Measurements from ENCODE around the gene FHDC1.

FHDC1 gene

GRCh38 chr4:152937336-152938236, 1.5 kb downstream of the FHDC1 start:
- DNase-seq = no peak

- no peak for DNase-seq
Observed at GRCh38 chr4:152938237-152938947, 2.3 kb downstream of the FHDC1 start.

GRCh38 chr4:152939621-152940020, 3.5 kb downstream of the FHDC1 start:
- DNase-seq = no peak

DNA sequence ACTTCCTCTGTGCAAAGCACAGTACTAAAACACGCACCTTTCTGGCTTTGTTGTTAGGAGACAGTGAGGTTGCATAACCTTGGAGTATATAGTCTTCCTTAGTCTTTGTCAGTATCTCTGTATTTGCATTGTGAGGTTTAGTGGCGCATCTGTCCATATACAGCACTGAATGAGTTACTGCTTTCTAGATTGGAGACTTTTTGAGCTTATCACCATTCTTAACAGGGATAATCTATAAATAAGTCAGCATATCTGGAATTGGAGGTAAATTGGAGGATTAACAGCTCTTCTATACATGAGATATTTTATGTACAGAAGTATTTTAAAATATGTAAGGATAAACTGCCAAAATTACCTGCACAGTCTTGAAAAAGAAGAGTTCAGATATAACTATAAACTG, 4.3 kb downstream of the FHDC1 start:
- no peak for DNase-seq

GRCh38 chr4:152941411-152941810, 5.3 kb downstream of the FHDC1 start:
- DNase-seq = no peak

- DNase-seq = no peak
Observed at GRCh38 chr4:152942346-152942745, 6.2 kb downstream of the FHDC1 start.

GRCh38 chr4:152943672-152944071, 7.5 kb downstream of the FHDC1 start:
- DNase-seq = no peak

DNA sequence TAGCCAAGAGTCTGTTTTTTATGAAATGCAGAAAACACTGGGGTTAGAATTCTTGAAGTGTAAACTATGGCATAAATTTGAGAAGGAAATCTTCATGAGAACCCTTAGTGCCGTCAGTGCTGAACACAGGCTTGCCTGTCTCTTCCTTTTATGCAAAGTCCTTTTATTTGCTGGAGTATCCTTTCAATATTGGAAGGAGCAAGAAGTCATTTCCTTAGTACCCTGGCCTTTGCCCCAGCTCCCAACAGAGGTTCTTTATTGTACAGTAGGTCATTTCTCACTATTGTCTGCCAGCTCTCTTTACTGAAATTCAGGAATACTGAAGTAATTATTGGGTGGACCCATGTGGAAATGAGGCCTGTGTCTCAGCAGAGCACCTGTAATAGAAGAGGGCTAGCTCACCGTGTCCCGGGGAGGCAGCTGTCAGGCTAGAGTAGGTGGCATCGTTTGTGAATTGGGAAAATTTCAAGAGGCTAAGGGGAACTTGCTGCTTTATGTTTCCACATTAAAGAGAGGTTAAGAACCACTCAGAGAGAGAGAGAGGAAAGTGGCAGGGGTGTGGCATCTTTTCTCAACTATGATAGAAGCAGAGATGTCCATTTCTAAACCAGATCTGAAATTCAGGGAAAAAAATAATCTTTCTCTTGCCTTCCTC, 8.7 kb downstream of the FHDC1 start:
- DNase-seq = no peak

- no peak for DNase-seq
Observed at GRCh38 chr4:152945639-152946038, 9.5 kb downstream of the FHDC1 start.

DNA sequence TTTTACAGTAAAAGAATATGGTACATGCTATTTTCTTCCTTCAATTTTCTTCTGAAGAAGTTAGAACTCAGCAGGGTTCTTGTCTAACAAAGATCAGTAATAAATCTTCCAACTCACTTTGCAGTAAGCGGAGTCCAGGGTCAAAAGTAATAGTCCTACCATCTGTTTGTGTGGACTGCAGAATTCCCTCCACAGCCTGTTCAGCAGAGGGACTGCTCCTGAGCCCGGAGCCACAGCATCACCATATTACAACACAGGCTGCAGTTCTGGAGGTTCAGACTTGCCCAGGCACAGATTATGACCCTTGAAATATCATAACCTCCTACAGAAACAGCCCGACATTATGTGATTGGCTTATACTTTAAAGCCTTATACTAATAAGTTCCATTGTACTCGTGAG, 10.3 kb downstream of the FHDC1 start:
- DNase-seq = no peak

- DNase-seq = no peak
Observed at GRCh38 chr4:152947311-152947710, 11.2 kb downstream of the FHDC1 start.

GRCh38 chr4:152949930-152950329, 13.8 kb downstream of the FHDC1 start:
- DNase-seq = no peak

- no peak for DNase-seq
Observed at GRCh38 chr4:152950402-152951274, 14.5 kb downstream of the FHDC1 start.

DNA sequence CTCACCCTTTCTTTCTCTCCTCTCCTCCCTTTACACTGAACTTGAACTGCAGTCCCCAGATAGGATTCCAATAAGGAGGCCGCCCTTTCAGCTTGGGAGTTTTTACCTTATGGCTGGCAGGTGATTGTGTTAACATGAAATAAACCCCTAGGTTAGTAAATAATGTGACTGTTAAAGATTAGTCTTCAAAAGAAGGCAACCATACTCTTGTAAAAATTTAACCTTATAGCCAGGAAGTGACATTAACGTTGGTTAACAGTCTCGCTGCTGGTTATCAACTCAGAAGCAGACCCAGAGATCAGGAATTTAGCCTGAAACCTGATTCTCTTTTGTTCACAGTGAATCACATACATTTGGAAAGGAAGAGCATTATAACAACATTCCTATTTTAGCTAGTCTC, 15.2 kb downstream of the FHDC1 start:
- no peak for DNase-seq

GRCh38 chr4:152953514-152953913, 17.4 kb downstream of the FHDC1 start:
- DNase-seq = no peak

DNA sequence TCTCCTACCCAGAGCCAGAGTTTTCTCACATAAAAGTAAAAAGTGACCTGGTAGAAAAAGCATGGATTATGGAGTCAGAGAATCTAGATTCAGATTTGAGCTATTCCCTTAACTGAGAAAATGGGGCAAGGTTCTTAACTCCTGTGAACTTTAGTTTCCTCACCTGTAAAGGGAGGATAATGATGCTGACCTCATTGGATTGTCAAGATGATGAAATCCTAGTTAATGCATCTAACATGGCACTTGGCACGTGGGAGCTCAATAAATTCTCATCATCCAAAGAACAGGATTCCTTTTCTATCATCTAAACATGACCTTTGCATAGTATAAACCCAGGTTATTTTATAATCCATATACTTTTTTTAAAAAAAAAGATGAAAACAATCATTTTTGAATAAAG, 18.6 kb downstream of the FHDC1 start:
- DNase-seq = no peak

DNA sequence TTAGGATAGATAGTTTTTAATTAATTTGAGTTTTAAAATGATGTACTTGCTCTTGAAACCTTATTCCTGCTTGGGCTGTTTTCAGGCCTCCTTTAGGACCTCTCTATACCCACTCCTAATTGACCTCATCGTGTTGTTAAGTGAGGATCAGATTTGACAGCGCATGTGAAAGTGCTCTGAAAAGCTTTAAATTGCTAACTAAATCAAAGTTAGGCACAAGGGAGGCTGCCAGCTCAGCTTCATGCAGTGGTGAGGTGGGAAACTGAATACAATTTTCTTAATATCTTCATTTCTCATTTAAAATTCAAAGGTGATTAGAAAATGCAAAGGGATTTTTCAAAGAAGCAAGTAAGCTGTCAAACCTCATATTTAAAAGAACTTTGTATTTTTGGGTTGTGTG, 20.0 kb downstream of the FHDC1 start:
- no peak for DNase-seq

DNA sequence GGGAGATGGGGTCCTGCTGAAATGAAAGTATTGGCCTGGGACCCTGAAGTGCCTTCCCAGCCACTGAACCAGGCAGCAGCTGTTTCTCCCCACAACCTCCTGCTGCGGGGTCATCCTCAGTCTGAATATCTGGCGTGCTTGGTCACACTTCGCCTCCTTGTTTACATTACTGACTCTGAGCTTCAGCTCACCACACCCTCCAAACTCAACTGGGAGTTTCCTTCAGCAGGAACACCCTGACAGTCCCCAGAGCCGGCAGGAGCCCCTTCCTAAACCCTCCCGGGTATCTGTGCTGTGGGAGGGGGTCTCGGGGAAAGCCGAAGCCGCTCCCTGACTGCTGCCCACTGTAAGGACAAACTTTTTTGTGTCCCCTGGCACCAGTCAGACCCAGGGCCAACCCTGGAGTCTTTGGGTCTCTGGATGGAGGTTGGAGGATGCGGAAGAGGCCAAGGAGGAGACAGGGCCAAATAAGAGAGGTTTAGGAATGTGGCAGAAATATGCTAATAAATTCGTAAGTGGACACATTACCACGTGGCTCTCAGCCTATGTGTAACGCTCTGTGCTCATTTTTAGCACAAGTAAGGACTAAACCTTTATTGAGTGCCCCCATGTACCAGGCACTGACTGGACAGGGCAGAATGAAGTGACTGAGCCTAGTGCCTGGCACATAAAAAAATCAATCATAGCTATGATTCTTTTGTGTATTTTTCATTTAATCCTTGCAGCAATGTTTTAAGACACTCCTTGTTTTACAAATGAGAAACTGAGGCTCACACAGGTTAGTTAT, 20.7 kb downstream of the FHDC1 start:
- no peak for DNase-seq

DNA sequence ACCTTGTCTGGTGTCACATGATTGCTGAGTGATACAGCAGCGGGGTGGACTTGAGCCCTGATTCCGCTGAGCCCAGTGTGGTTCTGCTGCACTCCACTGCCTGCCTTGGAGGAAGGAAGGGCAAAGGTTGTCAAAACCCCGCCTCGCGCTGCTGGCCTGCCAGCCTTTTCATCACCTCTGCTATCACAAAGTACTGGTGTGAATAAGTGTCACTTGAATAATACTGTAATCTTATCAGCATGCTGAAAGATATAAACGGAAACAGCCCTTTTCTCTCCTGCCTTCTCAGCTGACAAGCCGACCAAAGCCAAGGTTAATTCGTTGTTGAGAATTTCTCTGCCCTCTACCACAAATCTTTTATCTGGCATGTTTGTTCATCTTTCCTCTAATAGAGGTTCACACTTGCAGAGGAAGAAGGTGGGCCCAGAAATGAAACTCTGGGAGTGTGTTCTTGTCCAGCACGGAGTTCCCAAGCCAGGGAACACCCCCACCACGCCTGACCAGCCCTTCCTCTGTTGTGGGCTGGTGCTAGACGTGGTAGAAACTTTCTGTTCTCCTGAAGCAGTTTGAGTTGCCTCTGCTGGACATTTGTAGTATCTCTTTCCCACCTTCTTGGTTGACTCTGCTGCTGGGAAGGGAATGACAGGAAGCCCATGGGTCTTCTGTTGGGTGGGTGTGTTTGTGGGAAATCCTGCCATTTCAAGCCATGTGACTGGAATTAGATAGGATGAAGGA, 21.5 kb downstream of the FHDC1 start:
- no peak for DNase-seq

DNA sequence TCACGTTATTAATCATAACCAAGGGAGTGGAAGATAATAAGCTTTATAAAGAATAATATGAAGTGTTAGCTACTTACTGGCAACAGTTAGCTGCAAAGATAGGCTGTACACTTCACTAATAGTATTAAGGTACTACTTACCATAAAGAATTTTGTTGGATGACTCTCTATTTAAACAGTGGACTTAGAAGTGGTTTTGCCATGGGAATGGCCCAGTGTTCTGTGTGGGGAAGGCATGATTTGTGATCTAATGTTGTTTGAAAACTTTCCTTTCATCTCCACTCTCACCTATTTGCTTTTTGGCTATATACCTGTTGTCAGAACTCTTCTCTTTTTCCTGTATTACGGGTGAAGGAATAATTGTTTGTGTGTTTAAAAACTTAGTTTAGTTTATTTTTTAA, 23.0 kb downstream of the FHDC1 start:
- no peak for DNase-seq

DNA sequence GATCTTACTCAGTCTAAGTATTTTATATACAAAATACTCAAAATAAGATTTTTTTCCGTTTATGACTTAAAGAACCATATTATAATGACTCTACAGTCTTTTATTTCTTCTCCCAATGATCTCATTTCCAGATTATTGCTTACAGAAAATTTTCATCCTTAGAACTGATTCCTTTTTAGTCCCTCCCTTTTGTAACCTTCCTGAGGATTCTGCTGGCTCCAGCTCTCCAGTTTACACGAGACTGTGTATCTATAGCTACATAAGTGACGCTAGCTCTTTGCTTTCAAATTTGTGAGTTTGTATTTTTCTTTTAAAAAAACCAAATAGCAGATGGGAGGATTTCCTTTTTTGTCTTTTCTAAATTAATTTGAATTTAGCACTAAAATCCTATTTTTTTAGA, 24.0 kb downstream of the FHDC1 start:
- no peak for DNase-seq
